Measurements from ENCODE around the gene KMT2B. TPM values are rescaled to one million over a fixed set of nuclear protein-coding genes. Genes with fewer than 3 reads are reported as not detected.

KMT2B gene
- total and polyA plus RNA-seq, 2 of the 8 experiments (the other 6 are each of a cell fraction or from before 2014, with no cell fraction given): 26.7 to 38.6 TPM

- TF ChIP-seq GTF2F1 (IDR thresholded peaks at IDR 0.05; ENCODE audit: borderline replicate concordance, low read depth, low read length): no peak
- TF ChIP-seq EGR1 (IDR thresholded peaks at IDR 0.05; ENCODE audit: borderline replicate concordance, low read depth, low read length): peak; percentile 76
- TF ChIP-seq ATF3 (IDR thresholded peaks at IDR 0.05; ENCODE audit: insufficient read depth, low read depth, low read length): no peak
- TF ChIP-seq RFX5 (IDR thresholded peaks at IDR 0.05; ENCODE audit: borderline replicate concordance, low read depth, low read length): no peak
- TF ChIP-seq SRF (IDR thresholded peaks at IDR 0.05; ENCODE audit: low read depth, low read length): no peak
- TF ChIP-seq KDM5A (IDR thresholded peaks at IDR 0.05; ENCODE audit: low read length): 0 out of 2 replicates have a peak, but pooled peaks have one; percentile 55
- no peak for TF ChIP-seq ATF2 (IDR thresholded peaks at IDR 0.05; ENCODE audit: low read length)
- peak; percentile 8 to 84; a peak in 2 of 4 replicates for TF ChIP-seq SIN3A (conservative IDR thresholded peaks at IDR 0.05 in 1 of 2, IDR thresholded peaks at IDR 0.05 in 1 of 2; ENCODE audit: low read depth in 1 of 2, low read length in 2 of 2)
- TF ChIP-seq SIX5 (IDR thresholded peaks at IDR 0.05; ENCODE audit: low read depth, low read length): peak; percentile 67
- TF ChIP-seq FOSL1 (IDR thresholded peaks at IDR 0.05; ENCODE audit: insufficient read depth, low read depth, low read length): no peak
- peak in 1 of 2 experiments; percentile 77; a peak in 2 of 3 replicates for TF ChIP-seq POLR2A (IDR thresholded peaks at IDR 0.05; ENCODE audit: control extremely low read depth in 1 of 2, low read depth in 2 of 2, low read length in 2 of 2)
- TF ChIP-seq SAP30 (IDR thresholded peaks at IDR 0.05; ENCODE audit: insufficient read depth, insufficient replicate concordance, low read length): peak; percentile 80
- no peak for TF ChIP-seq CHD1 (IDR thresholded peaks at IDR 0.05; ENCODE audit: low read depth, low read length)
- no peak for TF ChIP-seq JUND (IDR thresholded peaks at IDR 0.05; ENCODE audit: low read length)
- peak; percentile 42 for TF ChIP-seq ASH2L (IDR thresholded peaks at IDR 0.05; ENCODE audit: low read length)
Measured at GRCh38 chr19:35757749-35758608, 40.2 kb downstream of the KMT2B start, which contains the start of gene PROSER3 (continued).

Measured in H1 (cell line).